Astrocyte of the cerebellum (primary cell): Measurements from ENCODE around the gene FGFBP1.

Experiments
- DNase-seq: peaks from one replicate; pipeline ENCODE4 v3.0.0-alpha.2; 2011; ENCODE audit warnings: low read depth
- H3K4me3 ChIP-seq: 2 replicates; pipeline ENCODE4 v1.5.1; 2011; ENCODE audit warnings: mild to moderate bottlenecking, low read depth, low read length, moderate library complexity
- in situ Hi-C: cut with HindIII; loops from 2 replicates; pipeline ENCODE4 v1.10.0; 2017; ENCODE audit warnings: low sequenced_read_pairs
- TF ChIP-seq, protein P1 (sequence below): IDR thresholded peaks from 2 replicates; pipeline ENCODE4 v1.5.1; 2012; ENCODE audit warnings: low read length, low read depth, moderate library complexity, mild to moderate bottlenecking; ENCODE audit errors: missing control alignments

The FGFBP1 gene

DNA sequence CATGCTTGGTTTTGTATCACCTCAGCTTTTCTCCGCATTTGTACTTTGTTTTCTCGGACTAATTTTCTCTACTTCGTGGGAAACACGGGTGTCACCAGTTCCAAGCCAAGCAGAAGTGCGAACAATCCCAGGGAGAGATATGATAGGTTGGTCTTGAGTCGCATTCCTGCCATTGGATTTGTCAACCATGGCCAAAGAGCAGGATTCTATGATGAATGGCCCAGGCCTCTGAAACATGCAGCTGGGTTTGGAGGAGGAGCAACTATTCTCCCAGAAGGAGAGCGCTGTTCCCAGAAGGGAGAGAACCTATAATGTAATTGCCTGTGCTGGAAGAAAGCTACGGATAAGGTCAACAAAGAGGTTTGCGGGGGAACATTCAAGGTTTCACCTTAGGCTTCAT, 10.3 kb upstream of the FGFBP1 start:
- DNase-seq: no peak
- TF ChIP-seq, protein P1, sequence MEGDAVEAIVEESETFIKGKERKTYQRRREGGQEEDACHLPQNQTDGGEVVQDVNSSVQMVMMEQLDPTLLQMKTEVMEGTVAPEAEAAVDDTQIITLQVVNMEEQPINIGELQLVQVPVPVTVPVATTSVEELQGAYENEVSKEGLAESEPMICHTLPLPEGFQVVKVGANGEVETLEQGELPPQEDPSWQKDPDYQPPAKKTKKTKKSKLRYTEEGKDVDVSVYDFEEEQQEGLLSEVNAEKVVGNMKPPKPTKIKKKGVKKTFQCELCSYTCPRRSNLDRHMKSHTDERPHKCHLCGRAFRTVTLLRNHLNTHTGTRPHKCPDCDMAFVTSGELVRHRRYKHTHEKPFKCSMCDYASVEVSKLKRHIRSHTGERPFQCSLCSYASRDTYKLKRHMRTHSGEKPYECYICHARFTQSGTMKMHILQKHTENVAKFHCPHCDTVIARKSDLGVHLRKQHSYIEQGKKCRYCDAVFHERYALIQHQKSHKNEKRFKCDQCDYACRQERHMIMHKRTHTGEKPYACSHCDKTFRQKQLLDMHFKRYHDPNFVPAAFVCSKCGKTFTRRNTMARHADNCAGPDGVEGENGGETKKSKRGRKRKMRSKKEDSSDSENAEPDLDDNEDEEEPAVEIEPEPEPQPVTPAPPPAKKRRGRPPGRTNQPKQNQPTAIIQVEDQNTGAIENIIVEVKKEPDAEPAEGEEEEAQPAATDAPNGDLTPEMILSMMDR: no peak
- in situ Hi-C loops: no loop called here
- no peak overlapping the region for H3K4me3 ChIP-seq

DNA sequence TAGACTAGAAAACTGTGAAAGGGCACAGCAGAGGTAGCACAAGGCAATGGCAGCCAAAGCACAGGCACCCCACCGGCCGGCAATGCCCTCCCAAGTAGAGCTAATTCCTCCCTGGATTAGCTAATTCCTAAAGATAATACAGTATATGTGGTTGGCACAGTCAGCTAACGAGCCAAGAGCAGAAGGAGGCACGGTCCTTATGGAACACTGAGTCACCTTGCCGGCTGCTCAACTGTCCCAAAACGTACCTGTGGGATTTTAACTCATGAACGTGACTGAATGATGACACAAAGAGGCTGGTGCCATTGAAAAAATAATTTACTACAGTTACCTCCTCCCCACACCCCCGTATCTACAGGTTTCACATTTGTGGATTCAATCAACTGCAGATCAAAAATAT, 9.1 kb upstream of the FGFBP1 start:
- no peak for DNase-seq
- TF ChIP-seq, protein P1: no peak
- in situ Hi-C loops: no loop called here
- H3K4me3 ChIP-seq: no peak overlapping the region

DNA sequence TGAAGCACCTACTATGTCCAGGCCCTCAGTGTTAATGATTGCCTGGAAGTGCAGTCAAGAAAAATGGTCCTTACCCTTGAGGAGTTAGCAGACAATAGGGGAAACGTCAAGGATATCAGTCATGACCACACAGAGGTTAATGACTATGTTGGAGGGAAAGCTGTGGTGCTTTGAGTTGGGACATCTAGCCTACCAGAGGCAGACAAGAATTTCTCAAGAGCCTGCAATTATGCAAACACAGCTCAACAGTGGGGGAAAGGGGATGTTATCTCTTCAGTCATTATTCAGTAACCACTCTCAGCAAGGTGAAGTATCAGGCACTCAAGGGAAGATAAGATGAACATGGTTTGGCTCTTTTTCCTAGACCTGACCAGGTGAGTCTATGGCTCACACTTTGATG, 7.0 kb upstream of the FGFBP1 start:
- no peak for DNase-seq
- TF ChIP-seq, protein P1: no peak
- H3K4me3 ChIP-seq: no peak overlapping the region
- in situ Hi-C loops: no loop called here

DNA sequence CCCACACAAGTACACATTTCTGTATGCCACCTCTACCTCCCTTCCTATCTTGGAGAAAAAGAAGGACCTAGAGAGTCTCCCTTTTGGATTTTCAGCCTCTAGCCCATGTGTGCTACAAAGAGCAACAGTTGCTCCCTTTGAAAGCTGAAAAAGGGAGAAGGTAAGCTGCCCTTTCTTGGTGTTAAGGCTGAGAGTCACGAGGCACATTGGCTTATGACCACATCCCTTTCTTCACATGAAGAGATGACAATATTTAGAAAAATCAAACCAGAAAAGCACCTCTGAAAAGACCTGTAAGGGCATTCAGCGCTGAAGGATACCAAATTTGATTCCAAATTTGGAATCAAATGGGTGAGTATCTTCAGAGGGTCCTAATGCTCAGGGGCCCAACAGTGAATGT, 6.4 kb upstream of the FGFBP1 start:
- no peak for DNase-seq
- in situ Hi-C loops: no loop called here
- TF ChIP-seq, protein P1: no peak
- no peak overlapping the region for H3K4me3 ChIP-seq

DNA sequence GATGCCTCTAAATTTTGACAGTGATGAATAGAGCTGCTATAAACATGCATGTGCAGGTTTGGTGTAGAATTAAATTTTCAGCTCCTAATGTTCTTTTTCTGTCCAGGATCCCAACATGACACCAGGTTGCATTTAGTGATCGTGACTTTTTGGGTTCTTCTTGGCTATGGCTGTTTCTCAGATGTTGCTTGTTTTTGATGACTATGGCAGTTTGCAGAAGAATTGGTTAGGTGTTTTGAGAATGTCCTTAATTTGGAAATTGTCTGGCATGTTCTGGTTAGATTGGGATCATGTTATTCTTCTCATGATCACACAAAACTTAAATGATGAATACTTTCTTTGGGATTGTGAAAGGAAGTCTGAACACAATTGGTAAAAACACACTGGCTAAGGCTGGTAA, 3.7 kb upstream of the FGFBP1 start:
- no peak for DNase-seq
- TF ChIP-seq, protein P1: no peak
- in situ Hi-C loops: no loop called here

DNA sequence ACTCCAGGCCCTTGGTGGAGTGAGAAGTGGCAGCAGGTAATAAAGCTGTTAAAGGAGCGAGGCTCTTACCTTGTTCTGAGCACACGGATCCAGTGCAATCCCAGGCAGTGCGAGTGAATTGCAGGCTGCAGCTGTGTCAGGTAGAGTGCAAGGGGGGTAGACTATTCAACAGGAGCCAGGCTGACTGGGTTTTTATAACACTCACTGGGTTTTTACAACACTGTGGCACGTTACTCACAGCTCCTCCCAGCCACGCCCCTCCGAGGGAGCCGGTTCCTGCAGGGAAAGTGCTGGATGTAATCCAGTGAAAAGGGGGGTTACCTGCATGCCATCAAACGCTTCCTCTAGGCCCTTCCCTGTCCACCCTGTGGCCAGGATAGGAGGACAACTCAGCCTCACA, 358 bp downstream of the FGFBP1 start:
- in situ Hi-C loops: no loop called here
- no peak overlapping the region for H3K4me3 ChIP-seq
- DNase-seq: no peak
- TF ChIP-seq, protein P1: no peak

More for the DNA sequence above, 3.7 kb upstream of the FGFBP1 start:
- no peak overlapping the region for H3K4me3 ChIP-seq

DNA sequence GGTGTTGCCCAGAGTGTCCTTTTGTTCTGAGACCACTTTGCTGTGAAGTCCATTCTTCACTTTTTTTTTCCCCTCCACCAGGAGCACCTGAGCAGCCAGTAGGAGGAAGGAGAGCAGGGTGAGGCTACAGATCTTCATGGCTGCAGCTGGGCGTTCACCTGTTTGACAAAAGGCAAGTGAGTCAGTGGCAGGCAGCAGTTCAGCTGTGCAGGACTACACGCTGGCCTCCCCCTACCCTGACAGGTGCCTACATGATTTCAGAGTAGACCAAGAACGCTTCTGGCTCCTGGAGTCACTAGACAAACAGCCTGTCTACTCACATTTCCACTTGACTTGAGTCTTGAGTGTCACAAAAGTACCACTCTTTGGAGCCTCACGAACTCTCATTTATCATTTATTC, 2.0 kb downstream of the FGFBP1 start:
- DNase-seq: no peak
- TF ChIP-seq, protein P1: no peak
- H3K4me3 ChIP-seq: no peak overlapping the region
- in situ Hi-C loops: no loop called here
